Posterior cingulate gyrus (tissue), 11 donors: ENCODE data around the gene C2.
A peak's percentile ranks its signal among the peaks of the same experiment; 100 is the strongest.
"Not testable (repeated sequence)": the region's sequence is repeated elsewhere in the genome, so short reads cannot be mapped to it uniquely, and the experiment has no call there.

ENCODE experiments used
- DNase-seq, 10 donors: peaks; one replicate each; pipeline versions ENCODE4 v3.0.0 to v3.0.0-alpha.2; 2020 to 2021; ENCODE audit warnings: mixed read lengths in 3 of 10
- intact Hi-C: fragments of 100-400 bp; cut with DNase I; formaldehyde crosslinking; loops from one replicate; pipeline ENCODE4 v1.15.1; 2023

The C2 gene

GRCh38 chr6:31897612-31898382, 29.7 kb upstream of the C2 start, which contains the start of gene EHMT2:
EHMT2 (minus strand) TSS chr6:31897698; CDS start chr6:31897677, 21 bp downstream.
- DNase-seq = peak; percentile 83 to 99 (median 88)
- intact Hi-C loops = loop anchor here (2.0 kb wide), 1 partner anchor 35 kb away; the partner anchor contains the start of gene NEU1

- peak in 3 of 10 donors; percentile 22 to 83 (median 63) for DNase-seq
- intact Hi-C loops = no loop called here
Measured at GRCh38 chr6:31898383-31899011, 29.0 kb upstream of the C2 start.

GRCh38 chr6:31899215-31899614, 28.3 kb upstream of the C2 start:
- intact Hi-C loops = no loop called here
- peak in 1 of 10 donors; percentile 2 for DNase-seq

- peak in 2 of 10 donors; percentile 75 to 76 for DNase-seq
- intact Hi-C loops = loop anchor here (5.0 kb wide), 1 partner anchor 52 kb away; no protein-coding TSS in a partner anchor
Measured at GRCh38 chr6:31899882-31900722, 27.4 kb upstream of the C2 start.

GRCh38 chr6:31900917-31901414, 26.6 kb upstream of the C2 start:
- intact Hi-C loops = loop anchor here (5.0 kb wide), 1 partner anchor 51 kb away; no protein-coding TSS in a partner anchor
- DNase-seq = peak in 3 of 10 donors; percentile 21 to 81 (median 23)

- intact Hi-C loops = loop anchor here (5.0 kb wide), 1 partner anchor 51 kb away; no protein-coding TSS in a partner anchor
- DNase-seq = peak in 8 of 10 donors; percentile 36 to 92 (median 46)
Measured at GRCh38 chr6:31901415-31901952, 26.0 kb upstream of the C2 start.

- peak; percentile 92 to 99 (median 94) for DNase-seq
- intact Hi-C loops = loop anchor here (5.0 kb wide), 1 partner anchor 50 kb away; no protein-coding TSS in a partner anchor
Measured at GRCh38 chr6:31901953-31902643, 25.4 kb upstream of the C2 start, which contains the start of gene ZBTB12. ZBTB12 (minus strand) TSS chr6:31902086; CDS start chr6:31901305, 781 bp downstream.

- intact Hi-C loops = loop anchor here (5.0 kb wide), 1 partner anchor 48 kb away; no protein-coding TSS in a partner anchor
- no peak for DNase-seq
Measured at GRCh38 chr6:31903957-31904356, 23.6 kb upstream of the C2 start.

- intact Hi-C loops = no loop called here
Measured at GRCh38 chr6:31905041-31905440, 22.5 kb upstream of the C2 start.

GRCh38 chr6:31906122-31906521, 21.4 kb upstream of the C2 start:
- intact Hi-C loops = no loop called here
- DNase-seq = peak in 1 of 10 donors; percentile 7

More at GRCh38 chr6:31905041-31905440, 22.5 kb upstream of the C2 start:
- DNase-seq = peak in 1 of 10 donors; percentile 8

GRCh38 chr6:31906727-31907126, 20.8 kb upstream of the C2 start:
- intact Hi-C loops, DNase-seq: not testable (repeated sequence)

GRCh38 chr6:31907158-31907813, 20.2 kb upstream of the C2 start:
- intact Hi-C loops = no loop called here
- peak in 1 of 10 donors; percentile 35 for DNase-seq

- intact Hi-C loops, DNase-seq: not testable (repeated sequence)
Measured at GRCh38 chr6:31908255-31908654, 19.3 kb upstream of the C2 start.

- DNase-seq = no peak
- intact Hi-C loops = no loop called here
Measured at GRCh38 chr6:31908791-31909190, 18.7 kb upstream of the C2 start.

- intact Hi-C loops, DNase-seq: not testable (repeated sequence)
Measured at GRCh38 chr6:31909298-31909697, 18.2 kb upstream of the C2 start.

GRCh38 chr6:31911826-31912585, 15.5 kb upstream of the C2 start:
- intact Hi-C loops = no loop called here
- DNase-seq = peak in 1 of 10 donors; percentile 21

GRCh38 chr6:31915351-31915750, 12.2 kb upstream of the C2 start:
- intact Hi-C loops = no loop called here

GRCh38 chr6:31915756-31916155, 11.8 kb upstream of the C2 start:
- intact Hi-C loops = no loop called here
- no peak for DNase-seq

More at GRCh38 chr6:31915351-31915750, 12.2 kb upstream of the C2 start:
- no peak for DNase-seq
